Epithelial cell of proximal tubule (primary cell): ENCODE results near the gene NRAP. TPM values are rescaled to one million over a fixed set of nuclear protein-coding genes. Genes with fewer than 3 reads are reported as not detected.

Experiments
- DNase-seq: peaks from one replicate; pipeline ENCODE4 v3.0.0-alpha.2; 2011; ENCODE audit warnings: low read depth
- H3K4me3 ChIP-seq: 2 replicates; pipeline ENCODE4 v1.5.1; 2011; ENCODE audit warnings: low read depth, mild to moderate bottlenecking, low read length
- CTCF ChIP-seq: conservative IDR thresholded peaks from 2 replicates; pipeline ENCODE4 v1.5.1; 2012; ENCODE audit warnings: low read depth, mild to moderate bottlenecking, low read length
- total RNA-seq: library from RNA; depleted of rRNA; stranded (reverse); fragments of >200 nt; gene quantifications from 2 replicates; pipeline ENCODE4 v1.2.3, GENCODE V29; 2015

Gene NRAP
- total RNA-seq, 1 donor from 2014 or later = not detected

- no peak overlapping the region for H3K4me3 ChIP-seq
- TF ChIP-seq CTCF = no peak
- no peak for DNase-seq
These were observed 108.1 kb downstream of the NRAP start for GRCh38 chr10:113555751-113556150.

- no peak for DNase-seq
- TF ChIP-seq CTCF = no peak
- H3K4me3 ChIP-seq = no peak overlapping the region
These were observed 108.6 kb downstream of the NRAP start for GRCh38 chr10:113555245-113555644.

DNA sequence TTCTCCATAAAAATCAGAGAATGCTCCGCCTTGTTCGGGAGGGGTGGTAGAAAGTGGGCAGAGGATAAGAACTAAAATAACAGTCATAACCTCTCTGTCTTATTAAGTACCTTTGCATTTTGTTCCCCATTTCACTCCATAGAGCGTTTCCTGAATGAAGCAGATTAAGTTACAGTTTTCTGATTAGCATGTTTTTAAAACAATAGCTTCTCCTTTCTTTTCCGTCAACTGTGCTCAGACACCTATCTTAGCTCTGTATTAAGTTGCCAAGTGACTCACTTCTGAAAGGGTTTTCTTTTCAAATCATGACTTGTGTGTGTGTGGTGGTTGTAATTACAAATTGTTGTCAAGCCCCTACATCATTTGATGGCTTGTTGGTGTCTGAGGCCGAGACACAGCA lies 109.6 kb downstream of the NRAP start:
- DNase-seq = no peak
- H3K4me3 ChIP-seq = peak overlapping the region; percentile 33

DNA sequence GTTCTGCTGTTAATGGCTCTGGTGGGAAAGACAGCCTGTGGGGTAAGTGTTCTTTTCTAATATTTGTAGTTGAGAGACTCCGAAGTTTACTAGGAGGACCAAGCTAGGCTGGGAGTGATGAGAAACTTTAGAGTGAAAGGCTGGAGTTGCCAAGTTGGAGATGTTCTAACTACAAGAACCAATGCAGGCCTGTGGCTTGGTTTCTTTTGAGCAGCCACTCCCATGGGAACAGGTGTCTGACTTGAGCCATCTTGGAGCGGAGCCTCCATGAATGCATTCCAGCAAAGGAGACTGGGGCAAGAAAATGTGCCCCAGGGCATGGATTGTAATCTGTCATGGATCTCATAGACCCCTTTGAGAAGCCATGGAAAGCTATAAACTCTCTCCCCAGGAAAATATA lies 110.7 kb downstream of the NRAP start:
- peak overlapping the region; percentile 33 for H3K4me3 ChIP-seq
- TF ChIP-seq CTCF = no peak
- DNase-seq = no peak

More for the DNA sequence above, 109.6 kb downstream of the NRAP start:
- no peak for TF ChIP-seq CTCF

DNA sequence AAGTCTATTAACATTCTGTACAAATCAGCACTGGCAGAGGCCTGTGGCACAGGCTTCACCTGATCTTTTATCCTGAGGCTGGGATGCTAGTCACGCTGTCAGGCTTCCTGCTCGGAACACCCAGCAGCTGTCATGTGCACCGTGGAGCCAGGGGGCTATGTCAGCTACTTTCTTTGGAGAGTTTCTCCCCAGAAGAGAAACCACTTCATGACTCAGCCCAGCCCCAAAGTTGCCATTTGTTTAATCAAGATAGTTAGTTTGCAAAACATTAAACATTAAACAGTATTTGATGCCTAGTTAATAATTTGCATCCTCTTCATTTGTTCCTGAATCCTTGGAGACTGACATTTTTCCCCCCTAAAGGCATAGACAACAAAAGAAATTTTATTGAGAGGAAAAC lies 111.1 kb downstream of the NRAP start, which contains the start of gene HABP2:
Gene HABP2, plus strand, starts transcription at position 353 of the 400 bp plus-strand sequence. CDS start 69 bp downstream, outside the sequence.
- DNase-seq = peak; percentile 69
- peak within 1 kb of the TSS; percentile 33 for H3K4me3 ChIP-seq
- no peak for TF ChIP-seq CTCF

DNA sequence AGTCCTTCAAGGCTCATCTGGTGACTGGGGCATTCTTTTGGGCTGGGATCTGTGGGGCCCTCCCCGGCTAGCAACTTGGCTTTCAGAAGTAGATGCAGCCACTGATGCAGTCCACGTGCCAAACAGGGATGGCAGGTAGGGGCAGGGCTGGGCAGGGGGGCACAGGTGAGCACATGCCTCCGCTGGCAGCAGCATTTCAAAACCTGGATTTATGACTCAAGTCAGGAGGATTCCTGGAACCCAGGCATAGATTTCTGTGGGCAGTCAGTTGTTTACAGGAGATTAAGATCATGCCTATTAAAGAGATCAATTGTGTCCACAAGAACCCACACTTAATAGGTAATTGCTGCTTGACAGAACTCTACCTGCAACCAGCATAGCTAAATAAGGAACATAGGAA lies 111.8 kb downstream of the NRAP start:
- DNase-seq = no peak
- no peak for TF ChIP-seq CTCF
- no peak overlapping the region for H3K4me3 ChIP-seq

DNA sequence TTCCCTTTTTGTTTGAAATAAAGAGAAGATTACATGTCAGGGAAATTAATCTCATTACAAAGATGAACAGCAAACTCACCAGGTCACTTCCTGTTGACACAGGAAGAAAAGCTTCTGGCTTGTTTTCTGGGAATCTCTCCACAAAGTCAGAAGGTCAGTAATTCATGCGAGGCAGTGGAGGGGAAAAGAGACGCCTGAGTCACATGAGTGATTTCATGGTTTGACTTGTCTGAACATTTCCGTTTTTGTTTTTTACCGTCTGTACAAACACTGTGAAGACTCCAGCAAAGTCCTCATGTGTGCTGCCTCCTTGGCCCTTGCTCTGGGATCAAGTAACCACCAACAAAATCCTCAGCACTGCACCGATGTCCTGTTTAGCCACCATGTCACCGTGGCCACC lies 113.5 kb downstream of the NRAP start:
- DNase-seq = peak; percentile 93
- no peak for TF ChIP-seq CTCF
- H3K4me3 ChIP-seq = no peak overlapping the region
